Renal cortical epithelial cell (primary cell): Measurements from ENCODE around the gene ZNF84. TPM values are rescaled to one million over a fixed set of nuclear protein-coding genes. Genes with fewer than 3 reads are reported as not detected.

Experiments
- total RNA-seq: library from RNA; depleted of rRNA; stranded (reverse); fragments of >200 nt; gene quantifications from 2 replicates; pipeline ENCODE4 v1.2.3, GENCODE V29; 2014

Gene ZNF84
- total RNA-seq, 1 donor from 2014 or later = 49.9 TPM

Other genes with a start within 250 kb of the ZNF84 start
- 93.6 and 150 TPM in 2 replicates for gene GOLGA3, start 208.6 kb upstream of the ZNF84 start, total RNA-seq
- gene CHFR, start 149.9 kb upstream of the ZNF84 start, total RNA-seq = 36.8 and 48.4 TPM in 2 replicates
- gene ZNF605, start 81.2 kb upstream of the ZNF84 start, total RNA-seq = 5.0 and 25.3 TPM in 2 replicates
- gene ZNF26, start 51.1 kb upstream of the ZNF84 start, total RNA-seq = 8.5 and 12.6 TPM in 2 replicates
- gene ZNF140, start 43.4 kb downstream of the ZNF84 start, total RNA-seq = 21.2 and 27.7 TPM in 2 replicates
- 0.52 and 2.0 TPM in 2 replicates for gene ZNF891, start 92.8 kb downstream of the ZNF84 start, total RNA-seq
- gene ZNF10, start 93.1 kb downstream of the ZNF84 start, total RNA-seq = 5.9 and 18.1 TPM in 2 replicates
- 27.8 and 37.2 TPM in 2 replicates for gene ZNF268, start 144.0 kb downstream of the ZNF84 start, total RNA-seq
- not detected in 2 replicates for gene ANHX, start 198.4 kb downstream of the ZNF84 start, total RNA-seq